ENCODE results near the gene IFT172.
"Not testable (repeated sequence)": the region's sequence is repeated elsewhere in the genome, so short reads cannot be mapped to it uniquely, and the experiment has no call there.

Gene IFT172

DNA sequence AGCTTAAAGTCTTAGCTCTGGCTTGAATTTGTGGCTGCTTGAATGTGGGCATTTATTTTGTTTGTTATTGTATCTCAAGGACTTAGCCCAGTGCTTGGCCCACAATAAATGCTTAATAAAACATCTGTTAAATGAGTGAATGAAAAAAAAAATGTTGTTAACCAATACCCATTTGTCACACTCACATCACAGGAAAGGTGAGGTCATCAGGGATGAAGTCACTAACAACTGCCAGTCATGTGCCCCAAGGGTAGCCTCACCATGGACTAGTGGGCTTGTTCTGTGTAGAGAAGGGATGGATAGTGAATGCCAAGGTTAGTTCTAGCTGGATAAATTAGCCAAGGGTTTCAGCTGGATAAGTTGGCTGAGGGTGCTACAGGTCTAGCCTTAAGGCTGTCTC, 58.1 kb downstream of the IFT172 start:
- TF ChIP-seq, protein P1, sequence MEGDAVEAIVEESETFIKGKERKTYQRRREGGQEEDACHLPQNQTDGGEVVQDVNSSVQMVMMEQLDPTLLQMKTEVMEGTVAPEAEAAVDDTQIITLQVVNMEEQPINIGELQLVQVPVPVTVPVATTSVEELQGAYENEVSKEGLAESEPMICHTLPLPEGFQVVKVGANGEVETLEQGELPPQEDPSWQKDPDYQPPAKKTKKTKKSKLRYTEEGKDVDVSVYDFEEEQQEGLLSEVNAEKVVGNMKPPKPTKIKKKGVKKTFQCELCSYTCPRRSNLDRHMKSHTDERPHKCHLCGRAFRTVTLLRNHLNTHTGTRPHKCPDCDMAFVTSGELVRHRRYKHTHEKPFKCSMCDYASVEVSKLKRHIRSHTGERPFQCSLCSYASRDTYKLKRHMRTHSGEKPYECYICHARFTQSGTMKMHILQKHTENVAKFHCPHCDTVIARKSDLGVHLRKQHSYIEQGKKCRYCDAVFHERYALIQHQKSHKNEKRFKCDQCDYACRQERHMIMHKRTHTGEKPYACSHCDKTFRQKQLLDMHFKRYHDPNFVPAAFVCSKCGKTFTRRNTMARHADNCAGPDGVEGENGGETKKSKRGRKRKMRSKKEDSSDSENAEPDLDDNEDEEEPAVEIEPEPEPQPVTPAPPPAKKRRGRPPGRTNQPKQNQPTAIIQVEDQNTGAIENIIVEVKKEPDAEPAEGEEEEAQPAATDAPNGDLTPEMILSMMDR (IDR thresholded peaks at IDR 0.05; ENCODE audit: low read depth, low read length) = no peak

DNA sequence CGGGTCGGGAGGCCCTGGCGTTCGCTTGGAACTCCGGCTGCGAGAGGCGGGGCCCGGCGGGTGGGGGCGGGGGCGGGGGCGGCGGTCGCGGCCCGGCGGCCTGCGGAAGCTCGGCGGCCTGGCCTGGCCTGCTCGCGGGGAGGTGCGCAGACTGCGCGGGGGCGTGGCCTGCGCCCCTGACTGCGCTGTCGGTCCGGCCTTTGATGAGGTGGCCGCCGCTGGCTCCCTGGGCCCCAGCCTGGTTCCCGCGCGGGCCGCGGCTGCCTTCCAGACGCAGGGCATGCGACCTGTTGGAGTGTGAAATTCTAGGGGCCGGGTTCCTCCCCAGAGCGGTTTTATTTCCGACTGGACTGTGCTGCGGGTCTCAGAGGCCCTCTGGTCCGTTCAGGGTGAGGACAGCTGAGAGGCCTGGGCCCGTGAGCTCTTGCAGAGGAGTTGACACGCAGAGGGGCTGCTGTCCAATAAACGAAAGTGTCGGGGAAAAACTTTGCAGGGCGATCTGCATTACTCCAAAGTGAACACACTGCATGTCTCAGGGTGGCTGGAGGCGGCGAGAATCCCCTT, 60.5 kb downstream of the IFT172 start:
- TF ChIP-seq, protein P1 (IDR thresholded peaks at IDR 0.05; ENCODE audit: low read depth, low read length) = no peak
- H3K4me3 ChIP-seq (ENCODE audit: low read depth, low read length) = peak overlapping the region; percentile 80
- DNase-seq (ENCODE audit: low read depth, low spot score) = peak; percentile 88

More for the DNA sequence above, 58.1 kb downstream of the IFT172 start:
- H3K4me3 ChIP-seq (ENCODE audit: low read depth, low read length) = no peak overlapping the region
- no peak for DNase-seq (ENCODE audit: low read depth, low spot score)
- in situ Hi-C loops (cut with HindIII; ENCODE audit: low sequenced_read_pairs) = no loop called here

GRCh38 chr2:27428213-27428977, 61.1 kb downstream of the IFT172 start, which contains the start of gene NRBP1:
TSS of gene NRBP1 (plus strand) at chr2:27428631. CDS start at chr2:27433274, 4,643 bp downstream.
- in situ Hi-C loops (cut with HindIII; ENCODE audit: low sequenced_read_pairs) = no loop called here
- H3K4me3 ChIP-seq (ENCODE audit: low read depth, low read length) = peak within 1 kb of the TSS; percentile 80
- DNase-seq (ENCODE audit: low read depth, low spot score) = peak; percentile 93
- TF ChIP-seq, protein P1 (IDR thresholded peaks at IDR 0.05; ENCODE audit: low read depth, low read length) = no peak

More for the DNA sequence above, 60.5 kb downstream of the IFT172 start:
- in situ Hi-C loops (cut with HindIII; ENCODE audit: low sequenced_read_pairs) = no loop called here

- in situ Hi-C loops (cut with HindIII; ENCODE audit: low sequenced_read_pairs) = no loop called here
- H3K4me3 ChIP-seq (ENCODE audit: low read depth, low read length) = peak overlapping the region; percentile 80
- DNase-seq (ENCODE audit: low read depth, low spot score) = no peak
- TF ChIP-seq, protein P1 (IDR thresholded peaks at IDR 0.05; ENCODE audit: low read depth, low read length) = no peak
Observed at GRCh38 chr2:27427863-27428212, 61.7 kb downstream of the IFT172 start.

- DNase-seq (ENCODE audit: low read depth, low spot score); in situ Hi-C loops (cut with HindIII; ENCODE audit: low sequenced_read_pairs); H3K4me3 ChIP-seq (ENCODE audit: low read depth, low read length): not testable (repeated sequence)
Observed at GRCh38 chr2:27425039-27425438, 64.5 kb downstream of the IFT172 start.

GRCh38 chr2:27422958-27423357, 66.6 kb downstream of the IFT172 start:
- no peak for DNase-seq (ENCODE audit: low read depth, low spot score)
- TF ChIP-seq, protein P1 (IDR thresholded peaks at IDR 0.05; ENCODE audit: low read depth, low read length) = no peak
- in situ Hi-C loops (cut with HindIII; ENCODE audit: low sequenced_read_pairs) = no loop called here
- no peak overlapping the region for H3K4me3 ChIP-seq (ENCODE audit: low read depth, low read length)

GRCh38 chr2:27421660-27422250, 67.8 kb downstream of the IFT172 start:
- TF ChIP-seq, protein P1 (IDR thresholded peaks at IDR 0.05; ENCODE audit: low read depth, low read length) = no peak
- in situ Hi-C loops (cut with HindIII; ENCODE audit: low sequenced_read_pairs) = no loop called here
- no peak overlapping the region for H3K4me3 ChIP-seq (ENCODE audit: low read depth, low read length)
- no peak for DNase-seq (ENCODE audit: low read depth, low spot score)

Data from astrocyte of the spinal cord (primary cell).